Stimulated activated CD4-positive, alpha-beta T cell treated with anti-CD3 and anti-CD28 coated beads, Interleukin-2, amount 100 ng/mL, for 4 hours (primary cell): ENCODE data around the gene SEC61A1.

Source experiments
- DNase-seq: peaks from one replicate; pipeline ENCODE4 v3.0.0-alpha.2; 2020; ENCODE audit warnings: low read depth

SEC61A1 gene

GRCh38 chr3:128051837-128052594 lies at the start of gene SEC61A1:
TSS of gene SEC61A1 (plus strand) at chr3:128052437. CDS start at chr3:128052553, 116 bp downstream.
- peak; percentile 94 for DNase-seq

GRCh38 chr3:128004661-128005060 lies 47.6 kb upstream of the SEC61A1 start:
- DNase-seq: no peak

- no peak for DNase-seq
Measured at GRCh38 chr3:128006061-128007032, 45.9 kb upstream of the SEC61A1 start.

- no peak for DNase-seq
Measured at GRCh38 chr3:128007033-128007424, 45.2 kb upstream of the SEC61A1 start.

- DNase-seq: no peak
Measured at GRCh38 chr3:128009952-128010846, 42.0 kb upstream of the SEC61A1 start.

- no peak for DNase-seq
Measured at GRCh38 chr3:128011140-128011539, 41.1 kb upstream of the SEC61A1 start.

GRCh38 chr3:128012050-128012449 lies 40.2 kb upstream of the SEC61A1 start:
- no peak for DNase-seq

GRCh38 chr3:128014548-128014947 lies 37.7 kb upstream of the SEC61A1 start:
- DNase-seq: no peak

GRCh38 chr3:128016502-128016901 lies 35.7 kb upstream of the SEC61A1 start:
- no peak for DNase-seq

GRCh38 chr3:128021768-128022372 lies 30.4 kb upstream of the SEC61A1 start:
- no peak for DNase-seq

GRCh38 chr3:128033102-128033501 lies 19.1 kb upstream of the SEC61A1 start:
- no peak for DNase-seq

- DNase-seq: no peak
Measured at GRCh38 chr3:128036119-128036518, 16.1 kb upstream of the SEC61A1 start.

- no peak for DNase-seq
Measured at GRCh38 chr3:128040041-128040440, 12.2 kb upstream of the SEC61A1 start.

GRCh38 chr3:128040660-128041059 lies 11.6 kb upstream of the SEC61A1 start:
- DNase-seq: no peak

GRCh38 chr3:128041344-128041743 lies 10.9 kb upstream of the SEC61A1 start:
- DNase-seq: no peak

- no peak for DNase-seq
Measured at GRCh38 chr3:128050597-128050996, 1.6 kb upstream of the SEC61A1 start.

GRCh38 chr3:128051459-128051836 lies 789 bp upstream of the SEC61A1 start:
- no peak for DNase-seq

- no peak for DNase-seq
Measured at GRCh38 chr3:128052595-128053351, 536 bp downstream of the SEC61A1 start.

- no peak for DNase-seq
Measured at GRCh38 chr3:128053614-128054013, 1.4 kb downstream of the SEC61A1 start.

GRCh38 chr3:128054367-128054766 lies 2.1 kb downstream of the SEC61A1 start:
- DNase-seq: no peak

GRCh38 chr3:128056258-128056657 lies 4.0 kb downstream of the SEC61A1 start:
- no peak for DNase-seq
